ENCODE measurements around the gene MATN1.

The MATN1 gene

GRCh38 chr1:30762152-30762929, 39.0 kb upstream of the MATN1 start:
- Histone ChIP-seq H3K4me1 (ENCODE audit: insufficient read depth, low read length) (peaks cover 14% of the 10 kb centered on the region), H3K27me3 (ENCODE audit: insufficient read depth, low read length) (peaks cover 6% of the 10 kb centered on the region), H3K9me3 (ENCODE audit: low read length) (no peaks in the 10 kb centered on the region), H3K36me3 (ENCODE audit: insufficient read depth, low read length) (no peaks in the 10 kb centered on the region), H3K4me3 (ENCODE audit: low read length) (no peak overlapping the region), H2AFZ (ENCODE audit: low read depth, low read length) (no peak overlapping the region)

DNA sequence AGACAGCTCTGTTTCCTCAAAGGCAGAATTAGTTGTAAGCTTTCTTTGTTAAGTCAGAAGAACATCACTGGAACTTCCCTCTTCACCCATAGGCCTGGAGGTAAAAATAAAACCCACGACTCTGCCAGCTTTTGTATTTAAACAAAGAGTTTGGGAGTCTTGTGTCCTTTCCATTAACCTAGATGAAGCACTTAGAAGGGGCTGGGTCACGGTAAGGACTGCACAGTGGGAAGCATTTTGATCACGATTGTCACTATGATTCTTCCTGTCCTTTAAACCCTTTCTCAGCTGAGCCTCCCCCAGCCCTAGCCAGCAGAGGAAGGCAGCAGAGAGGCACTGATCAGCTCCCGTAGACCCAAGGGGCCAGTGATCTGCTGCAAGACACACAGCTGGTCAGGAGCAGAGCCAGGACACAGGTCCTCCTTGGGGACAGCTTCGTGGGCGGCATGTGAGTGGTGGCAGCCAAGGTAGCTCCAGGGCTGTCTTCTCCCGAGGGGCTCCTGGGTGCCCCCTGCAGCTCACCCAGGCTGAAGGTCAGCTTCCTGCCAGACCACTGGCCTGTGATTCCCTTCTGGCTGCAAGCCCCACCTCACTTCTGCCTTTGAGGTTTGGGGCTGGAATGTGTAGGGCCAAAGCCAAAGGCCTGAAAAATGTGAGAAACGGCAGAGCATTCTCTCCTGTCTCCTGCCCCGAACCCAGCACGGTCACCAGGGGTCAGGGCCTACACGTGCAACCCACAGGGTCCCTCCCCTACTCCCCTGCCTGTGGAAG, 38.2 kb upstream of the MATN1 start:
- no peak overlapping the region for H3K4me3 ChIP-seq (ENCODE audit: low read length)
- no peaks in the 10 kb centered on the region for H3K36me3 ChIP-seq (ENCODE audit: insufficient read depth, low read length)
- H3K4me1 ChIP-seq (ENCODE audit: insufficient read depth, low read length): peaks cover 14% of the 10 kb centered on the region
- no peak overlapping the region for H2AFZ ChIP-seq (ENCODE audit: low read depth, low read length)
- H3K27me3 ChIP-seq (ENCODE audit: insufficient read depth, low read length): peaks cover 6% of the 10 kb centered on the region
- H3K9me3 ChIP-seq (ENCODE audit: low read length): no peaks in the 10 kb centered on the region

- no peak overlapping the region for H3K4me3 ChIP-seq (ENCODE audit: low read length)
- no peak overlapping the region for H2AFZ ChIP-seq (ENCODE audit: low read depth, low read length)
- peaks cover 14% of the 10 kb centered on the region for H3K4me1 ChIP-seq (ENCODE audit: insufficient read depth, low read length)
- peaks cover 6% of the 10 kb centered on the region for H3K27me3 ChIP-seq (ENCODE audit: insufficient read depth, low read length)
- no peaks in the 10 kb centered on the region for H3K36me3 ChIP-seq (ENCODE audit: insufficient read depth, low read length)
- no peaks in the 10 kb centered on the region for H3K9me3 ChIP-seq (ENCODE audit: low read length)
Observed at GRCh38 chr1:30760596-30761324, 37.4 kb upstream of the MATN1 start.

DNA sequence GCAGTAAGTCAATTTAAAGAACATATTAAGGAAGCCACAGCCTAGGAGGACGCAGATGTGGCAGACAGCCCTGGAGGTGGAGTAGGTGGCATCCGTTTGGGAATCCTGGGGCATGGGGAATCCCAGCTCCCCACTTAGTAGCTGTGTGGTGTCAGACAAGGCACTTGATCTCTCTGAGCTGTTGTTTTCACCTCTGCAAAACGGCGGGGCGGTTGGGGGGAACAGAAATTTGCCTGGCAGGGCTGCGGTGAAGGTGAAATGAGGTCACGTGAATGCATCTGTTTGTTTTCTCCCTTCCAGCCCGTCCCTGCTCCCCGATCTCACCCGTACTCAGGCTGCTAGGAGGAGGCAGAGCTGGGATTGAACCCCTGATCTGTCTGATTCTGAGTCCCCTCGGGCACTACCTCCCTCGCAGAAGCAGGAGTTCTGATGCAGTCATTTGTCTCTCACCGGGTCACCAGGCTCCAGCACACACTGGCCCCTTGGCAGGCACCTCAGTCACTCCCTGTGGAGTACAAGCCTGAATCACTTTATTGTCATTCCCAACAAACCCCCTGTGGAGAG, 36.4 kb upstream of the MATN1 start:
- peaks cover 14% of the 10 kb centered on the region for H3K4me1 ChIP-seq (ENCODE audit: insufficient read depth, low read length)
- no peak overlapping the region for H2AFZ ChIP-seq (ENCODE audit: low read depth, low read length)

GRCh38 chr1:30758785-30759380, 35.5 kb upstream of the MATN1 start:
- H2AFZ ChIP-seq (ENCODE audit: low read depth, low read length): no peak overlapping the region
- H3K4me3 ChIP-seq (ENCODE audit: low read length): no peak overlapping the region
- no peaks in the 10 kb centered on the region for H3K9me3 ChIP-seq (ENCODE audit: low read length)
- peaks cover 6% of the 10 kb centered on the region for H3K27me3 ChIP-seq (ENCODE audit: insufficient read depth, low read length)
- peaks cover 14% of the 10 kb centered on the region for H3K4me1 ChIP-seq (ENCODE audit: insufficient read depth, low read length)
- no peaks in the 10 kb centered on the region for H3K36me3 ChIP-seq (ENCODE audit: insufficient read depth, low read length)

More for the DNA sequence above, 36.4 kb upstream of the MATN1 start:
- Histone ChIP-seq H3K4me3 (ENCODE audit: low read length) (no peak overlapping the region), H3K36me3 (ENCODE audit: insufficient read depth, low read length) (no peaks in the 10 kb centered on the region), H3K27me3 (ENCODE audit: insufficient read depth, low read length) (peaks cover 6% of the 10 kb centered on the region), H3K9me3 (ENCODE audit: low read length) (no peaks in the 10 kb centered on the region)

- Histone ChIP-seq H2AFZ (ENCODE audit: low read depth, low read length) (no peak overlapping the region), H3K4me1 (ENCODE audit: insufficient read depth, low read length) (peaks cover 14% of the 10 kb centered on the region), H3K27me3 (ENCODE audit: insufficient read depth, low read length) (peaks cover 4% of the 10 kb centered on the region), H3K4me3 (ENCODE audit: low read length) (no peak overlapping the region), H3K36me3 (ENCODE audit: insufficient read depth, low read length) (no peaks in the 10 kb centered on the region), H3K9me3 (ENCODE audit: low read length) (no peaks in the 10 kb centered on the region)
Observed at GRCh38 chr1:30758121-30758688, 34.8 kb upstream of the MATN1 start.

GRCh38 chr1:30757352-30758120, 34.2 kb upstream of the MATN1 start, which contains the start of gene LAPTM5:
Gene LAPTM5, minus strand, starts transcription at chr1:30757774. Its CDS starts 29 bp downstream, at chr1:30757745.
- peaks cover 14% of the 10 kb centered on the region for H3K4me1 ChIP-seq (ENCODE audit: insufficient read depth, low read length)
- H3K27me3 ChIP-seq (ENCODE audit: insufficient read depth, low read length): peaks cover under 1% of the 10 kb centered on the region
- no peaks in the 10 kb centered on the region for H3K9me3 ChIP-seq (ENCODE audit: low read length)
- no peaks in the 10 kb centered on the region for H3K36me3 ChIP-seq (ENCODE audit: insufficient read depth, low read length)
- no peak within 1 kb of the TSS for H3K4me3 ChIP-seq (ENCODE audit: low read length)
- no peak within 1 kb of the TSS for H2AFZ ChIP-seq (ENCODE audit: low read depth, low read length)

- Histone ChIP-seq H2AFZ (ENCODE audit: low read depth, low read length) (no peak overlapping the region), H3K4me1 (ENCODE audit: insufficient read depth, low read length) (peaks cover 11% of the 10 kb centered on the region), H3K4me3 (ENCODE audit: low read length) (no peak overlapping the region), H3K9me3 (ENCODE audit: low read length) (no peaks in the 10 kb centered on the region), H3K27me3 (ENCODE audit: insufficient read depth, low read length) (peaks cover 3% of the 10 kb centered on the region), H3K36me3 (ENCODE audit: insufficient read depth, low read length) (no peaks in the 10 kb centered on the region)
Observed at GRCh38 chr1:30756545-30757351, 33.4 kb upstream of the MATN1 start.

DNA sequence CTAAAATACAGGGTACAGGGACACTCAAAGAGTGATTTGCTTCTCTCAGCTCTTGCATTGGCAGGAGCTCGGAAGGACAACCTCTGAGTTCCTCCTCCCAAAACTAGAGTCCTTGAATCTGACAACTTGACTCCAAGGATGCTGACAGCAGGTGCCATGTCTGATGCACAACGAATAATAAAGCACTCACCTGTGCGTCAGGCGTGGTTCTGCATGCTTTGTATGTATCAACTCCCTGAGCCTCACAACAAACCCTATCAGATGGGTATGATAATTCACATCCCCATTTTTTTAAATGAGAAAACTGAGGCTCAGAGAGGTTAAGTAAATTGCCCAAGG, 32.8 kb upstream of the MATN1 start:
- Histone ChIP-seq H3K27me3 (ENCODE audit: insufficient read depth, low read length) (peaks cover 3% of the 10 kb centered on the region), H3K36me3 (ENCODE audit: insufficient read depth, low read length) (no peaks in the 10 kb centered on the region), H3K4me3 (ENCODE audit: low read length) (no peak overlapping the region), H2AFZ (ENCODE audit: low read depth, low read length) (no peak overlapping the region), H3K9me3 (ENCODE audit: low read length) (no peaks in the 10 kb centered on the region), H3K4me1 (ENCODE audit: insufficient read depth, low read length) (peaks cover 6% of the 10 kb centered on the region)

DNA sequence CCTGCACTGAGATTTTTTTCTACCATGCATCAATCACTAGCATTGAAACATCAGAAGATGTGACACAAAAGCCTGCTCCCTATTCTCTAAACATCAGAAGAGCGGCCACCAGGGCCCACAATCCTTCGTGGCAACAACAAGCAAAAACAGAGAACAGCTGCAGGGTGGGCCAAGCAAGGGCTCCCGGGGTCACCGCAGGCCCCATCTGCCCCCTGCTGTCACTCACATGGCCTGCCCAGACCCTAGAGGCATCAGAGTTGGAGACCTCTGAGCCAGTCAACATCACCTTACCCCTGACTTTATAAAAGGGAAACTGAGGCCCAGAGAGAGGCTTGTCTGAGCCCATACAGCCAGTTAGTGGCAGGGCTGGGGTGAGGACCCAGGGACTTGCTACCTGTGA, 32.4 kb upstream of the MATN1 start:
- Histone ChIP-seq H3K36me3 (ENCODE audit: insufficient read depth, low read length) (no peaks in the 10 kb centered on the region), H3K9me3 (ENCODE audit: low read length) (no peaks in the 10 kb centered on the region), H2AFZ (ENCODE audit: low read depth, low read length) (no peak overlapping the region), H3K4me1 (ENCODE audit: insufficient read depth, low read length) (peaks cover 2% of the 10 kb centered on the region), H3K4me3 (ENCODE audit: low read length) (no peak overlapping the region), H3K27me3 (ENCODE audit: insufficient read depth, low read length) (peaks cover 3% of the 10 kb centered on the region)

DNA sequence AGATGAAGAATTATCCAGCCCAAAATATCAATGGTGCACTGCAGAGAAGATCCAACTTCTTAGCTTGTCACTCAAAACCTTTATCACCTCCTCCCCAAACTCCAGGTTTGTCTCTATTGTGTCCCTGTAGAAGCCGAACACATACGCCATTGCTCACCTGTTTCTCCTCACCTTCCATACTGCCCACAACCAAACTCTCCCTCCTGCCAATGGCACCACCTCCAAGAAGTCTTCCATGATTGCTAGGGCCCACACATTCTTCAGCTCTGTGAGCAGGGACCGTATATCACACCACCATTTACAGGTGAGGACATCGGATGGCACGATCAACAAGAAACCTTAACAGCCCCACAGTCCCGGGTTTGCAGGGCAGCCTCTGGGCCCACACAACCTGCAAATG, 31.9 kb upstream of the MATN1 start:
- H3K9me3 ChIP-seq (ENCODE audit: low read length): no peaks in the 10 kb centered on the region
- H3K4me1 ChIP-seq (ENCODE audit: insufficient read depth, low read length): no peaks in the 10 kb centered on the region
- H2AFZ ChIP-seq (ENCODE audit: low read depth, low read length): no peak overlapping the region
- H3K4me3 ChIP-seq (ENCODE audit: low read length): no peak overlapping the region
- no peaks in the 10 kb centered on the region for H3K36me3 ChIP-seq (ENCODE audit: insufficient read depth, low read length)
- peaks cover 3% of the 10 kb centered on the region for H3K27me3 ChIP-seq (ENCODE audit: insufficient read depth, low read length)
